ENCODE measurements around the gene ZNF69. TPM values are rescaled to one million over a fixed set of nuclear protein-coding genes. Genes with fewer than 3 reads are reported as not detected.
A peak's percentile ranks its signal among the peaks of the same experiment; 100 is the strongest.
"Not testable (repeated sequence)": the region's sequence is repeated elsewhere in the genome, so short reads cannot be mapped to it uniquely, and the experiment has no call there.

ZNF69 gene
- total and polyA plus RNA-seq, 2 donors (not counting 1 experiment from before 2014, with no cell fraction given): 0.92 to 2.1 TPM

- H3K27ac ChIP-seq (ENCODE audit: low read length in 2 of 2): no peak overlapping the region
- Mint-ChIP-seq H3K4me1 (peaks cover 31% of the 10 kb centered on the region), H3K27ac (no peak overlapping the region), H3K4me3 (no peak overlapping the region), H3K9me3 (ENCODE audit: insufficient read depth) (no peaks in the 10 kb centered on the region), H3K27me3 (no peaks in the 10 kb centered on the region)
- DNase-seq: no peak
- POLR2A ChIA-PET: no interaction called here
- intact Hi-C loops (cut with micrococcal nuclease): no loop called here
- peaks cover 43% of the 10 kb centered on the region for H4K20me1 ChIP-seq (ENCODE audit: control insufficient read depth, insufficient read depth, low read length, poor library complexity, severe bottlenecking)
- TF ChIP-seq EZH2 (IDR thresholded peaks at IDR 0.05; ENCODE audit: borderline replicate concordance, insufficient read depth, low read depth, low read length, poor library complexity, severe bottlenecking) (no peak), CTCF (IDR thresholded peaks at IDR 0.05) (no peak)
- peaks cover 93% of the 10 kb centered on the region for H3K79me2 ChIP-seq (ENCODE audit: control insufficient read depth, insufficient read depth, low read length)
- peaks cover 12 to 17% of the 10 kb centered on the region in 2 donors for H3K4me1 ChIP-seq (ENCODE audit: control insufficient read depth in 2 of 2, insufficient read depth in 2 of 2, low read length in 2 of 2)
- no CpG with 5 or more reads among the region's 3 CpGs for WGBS (ENCODE audit: insufficient coverage)
- H3K36me3 ChIP-seq (replicated peaks in 1 of 2; ENCODE audit: control extremely low read depth in 1 of 2, control insufficient read depth in 1 of 2, extremely low read depth in 1 of 2, insufficient read depth in 2 of 2, low read length in 1 of 2): peaks cover 0 to 5% of the 10 kb centered on the region in 2 experiments
- CTCF ChIA-PET: no interaction called here
- peak overlapping the region in 1 of 5 experiments; percentile 19 for H3K4me3 ChIP-seq (ENCODE audit: control extremely low read depth in 1 of 5, extremely low read depth in 1 of 5, insufficient read depth in 1 of 5, low read depth in 2 of 5, low read length in 4 of 5)
- no peak overlapping the region for H2AFZ ChIP-seq (ENCODE audit: insufficient read depth, low read depth, low read length, poor library complexity, severe bottlenecking)
- peak overlapping the region; percentile 20 for H3K4me2 ChIP-seq (replicated peaks; ENCODE audit: low read depth, low read length, poor library complexity, severe bottlenecking)
- H3K9me3 ChIP-seq (ENCODE audit: control extremely low read depth in 1 of 3, control insufficient read depth in 2 of 3, insufficient read depth in 1 of 3, low read length in 2 of 3): peaks cover 3 to 19% (median 3%) of the 10 kb centered on the region in 3 donors
- no peak for ATAC-seq (ENCODE audit: low read depth)
- H3K9ac ChIP-seq (ENCODE audit: low read length): no peak overlapping the region
- no peaks in the 10 kb centered on the region for H3K27me3 ChIP-seq (replicated peaks in 1 of 4; ENCODE audit: control extremely low read depth in 1 of 4, control insufficient read depth in 3 of 4, insufficient read depth in 4 of 4, low read length in 3 of 4)
These were observed 43.9 kb downstream of the ZNF69 start for GRCh38 chr19:11931513-11931912.

GRCh38 chr19:11935829-11936228 is 48.2 kb downstream of the ZNF69 start:
- CTCF ChIA-PET; H3K4me2 ChIP-seq (replicated peaks; ENCODE audit: low read depth, low read length, poor library complexity, severe bottlenecking); H3K27me3 ChIP-seq (replicated peaks in 1 of 4; ENCODE audit: control extremely low read depth in 1 of 4, control insufficient read depth in 3 of 4, insufficient read depth in 4 of 4, low read length in 3 of 4); DNase-seq; H3K9ac ChIP-seq (ENCODE audit: low read length); H3K27ac ChIP-seq (ENCODE audit: low read length in 2 of 2); H3K4me3 Mint-ChIP-seq; intact Hi-C loops (cut with micrococcal nuclease); H2AFZ ChIP-seq (ENCODE audit: insufficient read depth, low read depth, low read length, poor library complexity, severe bottlenecking); POLR2A ChIA-PET; H3K4me1 ChIP-seq (ENCODE audit: control insufficient read depth in 2 of 2, insufficient read depth in 2 of 2, low read length in 2 of 2); H3K27ac Mint-ChIP-seq; ATAC-seq (ENCODE audit: low read depth); H3K27me3 Mint-ChIP-seq; H3K4me3 ChIP-seq (ENCODE audit: control extremely low read depth in 1 of 5, extremely low read depth in 1 of 5, insufficient read depth in 1 of 5, low read depth in 2 of 5, low read length in 4 of 5); H3K9me3 Mint-ChIP-seq (ENCODE audit: insufficient read depth): not testable (repeated sequence)
- peaks cover 3 to 10% of the 10 kb centered on the region in 2 experiments for H3K36me3 ChIP-seq (replicated peaks in 1 of 2; ENCODE audit: control extremely low read depth in 1 of 2, control insufficient read depth in 1 of 2, extremely low read depth in 1 of 2, insufficient read depth in 2 of 2, low read length in 1 of 2)
- no CpG with 5 or more reads among the region's 3 CpGs for WGBS (ENCODE audit: insufficient coverage)
- peaks cover 83% of the 10 kb centered on the region for H3K79me2 ChIP-seq (ENCODE audit: control insufficient read depth, insufficient read depth, low read length)
- H3K4me1 Mint-ChIP-seq: peaks cover 11% of the 10 kb centered on the region
- peaks cover 15% of the 10 kb centered on the region for H4K20me1 ChIP-seq (ENCODE audit: control insufficient read depth, insufficient read depth, low read length, poor library complexity, severe bottlenecking)
- peaks cover 8 to 47% (median 15%) of the 10 kb centered on the region in 3 donors for H3K9me3 ChIP-seq (ENCODE audit: control extremely low read depth in 1 of 3, control insufficient read depth in 2 of 3, insufficient read depth in 1 of 3, low read length in 2 of 3)

GRCh38 chr19:11938383-11938782 is 50.8 kb downstream of the ZNF69 start:
- DNase-seq; H3K9ac ChIP-seq (ENCODE audit: low read length); H3K4me3 ChIP-seq (ENCODE audit: control extremely low read depth in 1 of 5, extremely low read depth in 1 of 5, insufficient read depth in 1 of 5, low read depth in 2 of 5, low read length in 4 of 5); H3K27me3 ChIP-seq (replicated peaks in 1 of 4; ENCODE audit: control extremely low read depth in 1 of 4, control insufficient read depth in 3 of 4, insufficient read depth in 4 of 4, low read length in 3 of 4); H3K4me1 Mint-ChIP-seq; H3K4me3 Mint-ChIP-seq; H3K27ac Mint-ChIP-seq; CTCF ChIA-PET; intact Hi-C loops (cut with micrococcal nuclease); H3K27ac ChIP-seq (ENCODE audit: low read length in 2 of 2); POLR2A ChIA-PET; H3K4me2 ChIP-seq (replicated peaks; ENCODE audit: low read depth, low read length, poor library complexity, severe bottlenecking); H2AFZ ChIP-seq (ENCODE audit: insufficient read depth, low read depth, low read length, poor library complexity, severe bottlenecking); H3K27me3 Mint-ChIP-seq; ATAC-seq (ENCODE audit: low read depth); H3K4me1 ChIP-seq (ENCODE audit: control insufficient read depth in 2 of 2, insufficient read depth in 2 of 2, low read length in 2 of 2): not testable (repeated sequence)
- WGBS (ENCODE audit: insufficient coverage): 80% methylated on average over 1 of the region's 3 CpGs
- peaks cover 12% of the 10 kb centered on the region for H4K20me1 ChIP-seq (ENCODE audit: control insufficient read depth, insufficient read depth, low read length, poor library complexity, severe bottlenecking)
- H3K79me2 ChIP-seq (ENCODE audit: control insufficient read depth, insufficient read depth, low read length): peaks cover 80% of the 10 kb centered on the region
- peaks cover 2 to 24% of the 10 kb centered on the region in 2 experiments for H3K36me3 ChIP-seq (replicated peaks in 1 of 2; ENCODE audit: control extremely low read depth in 1 of 2, control insufficient read depth in 1 of 2, extremely low read depth in 1 of 2, insufficient read depth in 2 of 2, low read length in 1 of 2)
- H3K9me3 Mint-ChIP-seq (ENCODE audit: insufficient read depth): peaks cover 18% of the 10 kb centered on the region
- H3K9me3 ChIP-seq (ENCODE audit: control extremely low read depth in 1 of 3, control insufficient read depth in 2 of 3, insufficient read depth in 1 of 3, low read length in 2 of 3): peaks cover 10 to 65% (median 34%) of the 10 kb centered on the region in 3 donors

All from B cell (primary cell).